ENCODE data around the gene PFDN1. TPM values are rescaled to one million over a fixed set of nuclear protein-coding genes. Genes with fewer than 3 reads are reported as not detected.

PFDN1 gene
- polyA plus RNA-seq, 2 donors: 65.4 to 67.6 TPM

- WGBS, 2 donors: 92% methylated on average over 3 of the region's 3 CpGs
- Histone ChIP-seq H3K27ac (ENCODE audit: low read depth in 2 of 2, low read length in 1 of 2) (no peak overlapping the region), H3K4me1 (ENCODE audit: control insufficient read depth in 2 of 2, insufficient read depth in 2 of 2, low read length in 1 of 2) (no peaks in the 10 kb centered on the region), H3K27me3 (ENCODE audit: control insufficient read depth in 1 of 2, insufficient read depth in 2 of 2, low read length in 2 of 2) (no peaks in the 10 kb centered on the region), H3K4me3 (ENCODE audit: low read depth in 1 of 2, low read length in 2 of 2) (no peak overlapping the region), H3K9me3 (ENCODE audit: control insufficient read depth in 2 of 2, insufficient read depth in 1 of 2, low read depth in 1 of 2, low read length in 1 of 2) (no peaks in the 10 kb centered on the region), H3K36me3 (ENCODE audit: control insufficient read depth in 2 of 2, insufficient read depth in 2 of 2, low read length in 1 of 2) (no peaks in the 10 kb centered on the region)
Observed at GRCh38 chr5:140224658-140225057, 78.2 kb downstream of the PFDN1 start.

GRCh38 chr5:140223567-140223966, 79.3 kb downstream of the PFDN1 start:
- no peak overlapping the region for H3K4me3 ChIP-seq (ENCODE audit: low read depth in 1 of 2, low read length in 2 of 2)
- H3K27me3 ChIP-seq (ENCODE audit: control insufficient read depth in 1 of 2, insufficient read depth in 2 of 2, low read length in 2 of 2): no peaks in the 10 kb centered on the region
- 80 to 86% methylated on average over 3 of the region's 3 CpGs for WGBS, 2 donors
- no peak overlapping the region for H3K27ac ChIP-seq (ENCODE audit: low read depth in 2 of 2, low read length in 1 of 2)
- H3K4me1 ChIP-seq (ENCODE audit: control insufficient read depth in 2 of 2, insufficient read depth in 2 of 2, low read length in 1 of 2): no peaks in the 10 kb centered on the region
- no peaks in the 10 kb centered on the region for H3K36me3 ChIP-seq (ENCODE audit: control insufficient read depth in 2 of 2, insufficient read depth in 2 of 2, low read length in 1 of 2)
- H3K9me3 ChIP-seq (ENCODE audit: control insufficient read depth in 2 of 2, insufficient read depth in 1 of 2, low read depth in 1 of 2, low read length in 1 of 2): no peaks in the 10 kb centered on the region

GRCh38 chr5:140222416-140222815, 80.5 kb downstream of the PFDN1 start:
- Histone ChIP-seq H3K4me1 (ENCODE audit: control insufficient read depth in 2 of 2, insufficient read depth in 2 of 2, low read length in 1 of 2) (no peaks in the 10 kb centered on the region), H3K27me3 (ENCODE audit: control insufficient read depth in 1 of 2, insufficient read depth in 2 of 2, low read length in 2 of 2) (no peaks in the 10 kb centered on the region), H3K9me3 (ENCODE audit: control insufficient read depth in 2 of 2, insufficient read depth in 1 of 2, low read depth in 1 of 2, low read length in 1 of 2) (no peaks in the 10 kb centered on the region), H3K4me3 (ENCODE audit: low read depth in 1 of 2, low read length in 2 of 2) (no peak overlapping the region), H3K36me3 (ENCODE audit: control insufficient read depth in 2 of 2, insufficient read depth in 2 of 2, low read length in 1 of 2) (no peaks in the 10 kb centered on the region), H3K27ac (ENCODE audit: low read depth in 2 of 2, low read length in 1 of 2) (no peak overlapping the region)
- 70 to 93% methylated on average over 1 of the region's 1 CpG for WGBS, 2 donors

- Histone ChIP-seq H3K4me1 (ENCODE audit: control insufficient read depth in 2 of 2, insufficient read depth in 2 of 2, low read length in 1 of 2) (no peaks in the 10 kb centered on the region), H3K36me3 (ENCODE audit: control insufficient read depth in 2 of 2, insufficient read depth in 2 of 2, low read length in 1 of 2) (no peaks in the 10 kb centered on the region), H3K4me3 (ENCODE audit: low read depth in 1 of 2, low read length in 2 of 2) (no peak overlapping the region), H3K9me3 (ENCODE audit: control insufficient read depth in 2 of 2, insufficient read depth in 1 of 2, low read depth in 1 of 2, low read length in 1 of 2) (no peaks in the 10 kb centered on the region), H3K27me3 (ENCODE audit: control insufficient read depth in 1 of 2, insufficient read depth in 2 of 2, low read length in 2 of 2) (no peaks in the 10 kb centered on the region), H3K27ac (ENCODE audit: low read depth in 2 of 2, low read length in 1 of 2) (peak overlapping the region in 1 of 2 donors; percentile 3)
- 84% methylated on average over 5 of the region's 5 CpGs for WGBS, 2 donors
Observed at GRCh38 chr5:140221697-140222223, 81.1 kb downstream of the PFDN1 start.

GRCh38 chr5:140220698-140221064, 82.2 kb downstream of the PFDN1 start:
- no peak overlapping the region for H3K4me3 ChIP-seq (ENCODE audit: low read depth in 1 of 2, low read length in 2 of 2)
- no peaks in the 10 kb centered on the region for H3K27me3 ChIP-seq (ENCODE audit: control insufficient read depth in 1 of 2, insufficient read depth in 2 of 2, low read length in 2 of 2)
- 63 to 65% methylated on average over 1 of the region's 1 CpG for WGBS, 2 donors
- no peaks in the 10 kb centered on the region for H3K9me3 ChIP-seq (ENCODE audit: control insufficient read depth in 2 of 2, insufficient read depth in 1 of 2, low read depth in 1 of 2, low read length in 1 of 2)
- no peaks in the 10 kb centered on the region for H3K4me1 ChIP-seq (ENCODE audit: control insufficient read depth in 2 of 2, insufficient read depth in 2 of 2, low read length in 1 of 2)
- no peak overlapping the region for H3K27ac ChIP-seq (ENCODE audit: low read depth in 2 of 2, low read length in 1 of 2)
- H3K36me3 ChIP-seq (ENCODE audit: control insufficient read depth in 2 of 2, insufficient read depth in 2 of 2, low read length in 1 of 2): no peaks in the 10 kb centered on the region

GRCh38 chr5:140220032-140220697, 82.7 kb downstream of the PFDN1 start:
- Histone ChIP-seq H3K27me3 (ENCODE audit: control insufficient read depth in 1 of 2, insufficient read depth in 2 of 2, low read length in 2 of 2) (no peaks in the 10 kb centered on the region), H3K4me3 (ENCODE audit: low read depth in 1 of 2, low read length in 2 of 2) (no peak overlapping the region), H3K4me1 (ENCODE audit: control insufficient read depth in 2 of 2, insufficient read depth in 2 of 2, low read length in 1 of 2) (no peaks in the 10 kb centered on the region), H3K36me3 (ENCODE audit: control insufficient read depth in 2 of 2, insufficient read depth in 2 of 2, low read length in 1 of 2) (no peaks in the 10 kb centered on the region), H3K9me3 (ENCODE audit: control insufficient read depth in 2 of 2, insufficient read depth in 1 of 2, low read depth in 1 of 2, low read length in 1 of 2) (no peaks in the 10 kb centered on the region), H3K27ac (ENCODE audit: low read depth in 2 of 2, low read length in 1 of 2) (no peak overlapping the region)
- WGBS, 2 donors: 71% methylated on average over 3 of the region's 3 CpGs

- Histone ChIP-seq H3K4me3 (ENCODE audit: low read depth in 1 of 2, low read length in 2 of 2) (no peak overlapping the region), H3K27me3 (ENCODE audit: control insufficient read depth in 1 of 2, insufficient read depth in 2 of 2, low read length in 2 of 2) (no peaks in the 10 kb centered on the region), H3K27ac (ENCODE audit: low read depth in 2 of 2, low read length in 1 of 2) (no peak overlapping the region), H3K9me3 (ENCODE audit: control insufficient read depth in 2 of 2, insufficient read depth in 1 of 2, low read depth in 1 of 2, low read length in 1 of 2) (no peaks in the 10 kb centered on the region), H3K36me3 (ENCODE audit: control insufficient read depth in 2 of 2, insufficient read depth in 2 of 2, low read length in 1 of 2) (no peaks in the 10 kb centered on the region), H3K4me1 (ENCODE audit: control insufficient read depth in 2 of 2, insufficient read depth in 2 of 2, low read length in 1 of 2) (no peaks in the 10 kb centered on the region)
- 46 to 71% methylated on average over 9 of the region's 9 CpGs for WGBS, 2 donors
Observed at GRCh38 chr5:140219068-140219991, 83.6 kb downstream of the PFDN1 start.

GRCh38 chr5:140217299-140218026, 85.4 kb downstream of the PFDN1 start:
- H3K36me3 ChIP-seq (ENCODE audit: control insufficient read depth in 2 of 2, insufficient read depth in 2 of 2, low read length in 1 of 2): no peaks in the 10 kb centered on the region
- no peak overlapping the region for H3K4me3 ChIP-seq (ENCODE audit: low read depth in 1 of 2, low read length in 2 of 2)
- WGBS, 2 donors: 93 to 96% methylated on average over 1 of the region's 1 CpG
- no peak overlapping the region for H3K27ac ChIP-seq (ENCODE audit: low read depth in 2 of 2, low read length in 1 of 2)
- no peaks in the 10 kb centered on the region for H3K27me3 ChIP-seq (ENCODE audit: control insufficient read depth in 1 of 2, insufficient read depth in 2 of 2, low read length in 2 of 2)
- no peaks in the 10 kb centered on the region for H3K4me1 ChIP-seq (ENCODE audit: control insufficient read depth in 2 of 2, insufficient read depth in 2 of 2, low read length in 1 of 2)
- H3K9me3 ChIP-seq (ENCODE audit: control insufficient read depth in 2 of 2, insufficient read depth in 1 of 2, low read depth in 1 of 2, low read length in 1 of 2): no peaks in the 10 kb centered on the region

- Histone ChIP-seq H3K36me3 (ENCODE audit: control insufficient read depth in 2 of 2, insufficient read depth in 2 of 2, low read length in 1 of 2) (no peaks in the 10 kb centered on the region), H3K27me3 (ENCODE audit: control insufficient read depth in 1 of 2, insufficient read depth in 2 of 2, low read length in 2 of 2) (no peaks in the 10 kb centered on the region), H3K9me3 (ENCODE audit: control insufficient read depth in 2 of 2, insufficient read depth in 1 of 2, low read depth in 1 of 2, low read length in 1 of 2) (no peaks in the 10 kb centered on the region), H3K4me3 (ENCODE audit: low read depth in 1 of 2, low read length in 2 of 2) (no peak overlapping the region), H3K27ac (ENCODE audit: low read depth in 2 of 2, low read length in 1 of 2) (no peak overlapping the region), H3K4me1 (ENCODE audit: control insufficient read depth in 2 of 2, insufficient read depth in 2 of 2, low read length in 1 of 2) (no peaks in the 10 kb centered on the region)
- WGBS, 2 donors: 54 to 80% methylated on average over 5 of the region's 5 CpGs
Observed at GRCh38 chr5:140216478-140217074, 86.3 kb downstream of the PFDN1 start.

Data from esophagus (tissue), 2 donors.